Esophagus (tissue), 2 donors: ENCODE measurements around the gene KLK10. TPM values are rescaled to one million over a fixed set of nuclear protein-coding genes. Genes with fewer than 3 reads are reported as not detected.
"Not testable (repeated sequence)": the region's sequence is repeated elsewhere in the genome, so short reads cannot be mapped to it uniquely, and the experiment has no call there.

Source experiments
- H3K27ac ChIP-seq, 2 donors: one replicate each; pipeline ENCODE4 v1.5.1; 2013; ENCODE audit warnings: low read depth in 2 of 2, mild to moderate bottlenecking in 2 of 2, inconsistent platforms in 1 of 2, low read length in 1 of 2, moderate library complexity in 1 of 2
- H3K27me3 ChIP-seq, 2 donors: one replicate each; pipeline ENCODE4 v1.6.1; 2013; ENCODE audit warnings: low read length in 2 of 2, control low read depth in 1 of 2, mild to moderate bottlenecking in 1 of 2; ENCODE audit not compliant: insufficient read depth in 2 of 2, control insufficient read depth in 1 of 2
- H3K36me3 ChIP-seq, 2 donors: one replicate each; pipeline ENCODE4 v1.6.1; 2013; ENCODE audit warnings: low read length in 1 of 2; ENCODE audit not compliant: control insufficient read depth in 2 of 2, insufficient read depth in 2 of 2
- H3K4me1 ChIP-seq, 2 donors: one replicate each; pipeline ENCODE4 v1.6.1; 2013; ENCODE audit warnings: low read length in 1 of 2; ENCODE audit not compliant: control insufficient read depth in 2 of 2, insufficient read depth in 2 of 2
- H3K4me3 ChIP-seq, 2 donors: one replicate each; pipeline ENCODE4 v1.5.1; 2013; ENCODE audit warnings: low read length in 2 of 2, mild to moderate bottlenecking in 2 of 2, low read depth in 1 of 2, moderate library complexity in 1 of 2
- H3K9me3 ChIP-seq, 2 donors: one replicate each; pipeline ENCODE4 v1.6.1; 2013; ENCODE audit warnings: mild to moderate bottlenecking in 2 of 2, low read depth in 1 of 2, low read length in 1 of 2, moderate library complexity in 1 of 2; ENCODE audit not compliant: control insufficient read depth in 2 of 2, insufficient read depth in 1 of 2
- WGBS, 2 donors: extraction: QIAGEN DNeasy Blood & Tissue Kit; methylation state at CpG; one replicate each; pipeline ENCODE4 v1.1.7; 2013; 5-methylcytosine and 5-hydroxymethylcytosine counted together
- polyA plus RNA-seq, 2 donors: library from polyadenylated mRNA; stranded (reverse); fragments of 200-250 nt; gene quantifications; one replicate each; pipeline ENCODE4 v1.2.3, GENCODE V29; 2013
- donor health status: healthy with polysubstance abuse.
- donor health status: Bipolar disorder and iron deficiency.

The KLK10 gene
- polyA plus RNA-seq, 2 donors, result 223 to 304 TPM

DNA sequence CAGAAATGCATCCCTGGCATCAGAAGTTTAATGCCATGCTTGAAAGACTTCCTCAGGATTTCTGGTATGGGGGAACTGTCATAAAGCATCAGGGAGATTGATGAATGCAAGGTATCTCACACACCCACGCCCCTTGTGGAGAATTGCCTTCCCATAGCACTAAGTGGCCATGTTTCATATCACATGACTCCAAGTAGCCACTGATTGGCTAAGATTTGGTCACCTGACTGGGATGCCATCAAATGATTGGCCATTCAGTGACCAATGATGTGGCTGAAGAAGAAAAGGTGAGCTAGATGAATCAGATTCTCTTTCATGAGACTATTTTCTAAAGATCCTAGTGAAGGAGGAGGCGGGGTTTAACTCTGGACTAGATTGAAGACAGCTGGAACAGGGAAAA, 25.4 kb downstream of the KLK10 start:
- H3K4me1 ChIP-seq, result no peaks in the 10 kb centered on the region
- no peaks in the 10 kb centered on the region for H3K27me3 ChIP-seq
- WGBS, 2 donors, result 73 to 81% methylated on average over 2 of the region's 2 CpGs
- no peaks in the 10 kb centered on the region for H3K36me3 ChIP-seq
- no peak overlapping the region for H3K4me3 ChIP-seq
- H3K9me3 ChIP-seq, result no peaks in the 10 kb centered on the region
- no peak overlapping the region for H3K27ac ChIP-seq

DNA sequence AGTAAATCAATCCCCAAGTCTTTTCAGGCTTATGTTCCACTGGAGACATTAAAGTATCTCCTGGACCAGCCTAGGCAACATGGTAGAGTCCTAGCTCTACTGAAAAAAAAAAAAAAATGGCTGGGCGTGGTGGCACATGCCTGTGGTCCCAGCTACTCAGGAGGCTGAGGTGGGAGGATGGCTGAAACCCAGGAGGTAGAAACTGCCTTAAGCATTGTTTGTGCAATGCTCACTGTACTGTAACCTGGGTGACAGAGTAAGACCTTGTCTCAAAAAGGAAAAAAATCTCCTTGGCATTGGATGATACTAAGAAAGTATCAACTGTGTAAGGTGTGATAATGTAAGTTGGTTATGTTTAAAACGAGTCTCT, 26.9 kb downstream of the KLK10 start:
- no peaks in the 10 kb centered on the region for H3K27me3 ChIP-seq
- peak overlapping the region; percentile 30 to 44 for H3K27ac ChIP-seq
- WGBS, 2 donors, result 37 to 48% methylated on average over 2 of the region's 2 CpGs
- no peaks in the 10 kb centered on the region for H3K36me3 ChIP-seq
- H3K4me1 ChIP-seq, result no peaks in the 10 kb centered on the region
- no peak overlapping the region for H3K4me3 ChIP-seq
- no peaks in the 10 kb centered on the region for H3K9me3 ChIP-seq

GRCh38 chr19:50984416-50984815, 35.1 kb downstream of the KLK10 start:
- H3K36me3 ChIP-seq, H3K27me3 ChIP-seq, H3K4me3 ChIP-seq, H3K27ac ChIP-seq, H3K9me3 ChIP-seq, H3K4me1 ChIP-seq: not testable (repeated sequence)
- WGBS, 2 donors, result 80 to 82% methylated on average over 14 of the region's 14 CpGs

DNA sequence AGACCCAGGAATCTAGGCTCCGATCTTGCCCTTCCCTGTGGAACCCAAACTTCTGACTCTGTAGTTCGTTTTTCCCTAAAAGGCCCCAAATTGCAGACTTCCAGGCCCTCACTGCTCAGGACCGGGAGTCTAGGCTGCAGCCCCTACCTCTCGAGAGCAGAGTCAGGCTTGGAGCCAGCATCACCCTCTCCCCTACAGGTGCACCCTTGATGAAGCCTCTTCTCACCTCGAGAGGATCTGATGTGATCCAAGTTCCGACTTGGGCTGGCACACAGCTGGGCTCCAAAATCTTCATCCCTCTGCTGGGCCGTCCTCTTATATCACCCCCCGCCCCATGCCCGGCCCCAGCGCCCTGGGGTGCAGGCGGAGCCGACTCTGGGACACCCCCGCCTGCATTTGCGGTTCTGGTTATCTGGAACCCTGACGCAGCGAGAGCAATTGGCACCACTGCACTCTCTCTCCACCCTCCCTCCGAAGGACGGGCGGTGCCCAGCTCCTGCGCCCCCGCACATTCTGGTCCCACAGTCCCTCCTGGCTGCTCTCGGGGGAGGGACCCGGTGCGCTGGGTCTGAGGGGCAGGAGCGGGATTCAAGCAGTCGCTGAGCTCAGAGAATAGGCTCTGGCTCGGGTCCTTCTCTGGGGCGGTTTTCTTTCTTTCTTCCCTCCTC, 35.8 kb downstream of the KLK10 start, which contains the start of gene KLK7:
KLK7 (minus strand) TSS at position 293 of the 668 bp plus-strand sequence. CDS start 1,518 bp downstream, outside the sequence.
- Histone ChIP-seq H3K27me3 (no peaks in the 10 kb centered on the region), H3K4me1 (peaks cover 2 to 7% of the 10 kb centered on the region in 2 donors)
- 11 to 14% methylated on average over 28 of the region's 28 CpGs for WGBS, 2 donors

DNA sequence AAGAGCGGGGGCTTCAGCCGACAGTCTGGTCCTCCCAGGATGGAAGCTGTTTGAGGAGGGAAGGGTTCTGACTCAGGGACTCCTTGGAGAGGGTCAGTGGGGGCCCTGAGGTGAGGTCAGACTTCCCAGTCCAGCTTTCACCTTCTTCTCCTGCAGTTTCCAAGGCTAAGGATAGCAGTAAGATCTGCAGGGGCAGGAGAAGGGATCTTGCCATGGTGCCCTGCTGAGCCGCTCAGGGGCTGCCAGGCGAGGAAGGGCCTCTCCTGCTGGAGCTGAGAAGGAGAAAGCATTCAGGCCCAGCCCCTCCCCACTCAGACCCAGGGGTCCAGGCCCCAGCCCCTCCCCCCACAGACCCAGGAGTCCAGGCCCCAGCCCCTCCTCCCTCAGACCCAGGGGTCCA, 37.3 kb downstream of the KLK10 start:
- Histone ChIP-seq H3K4me3 (peak overlapping the region in 1 of 2 donors; percentile 25), H3K4me1 (peaks cover 2 to 10% of the 10 kb centered on the region in 2 donors), H3K27me3 (no peaks in the 10 kb centered on the region), H3K27ac (no peak overlapping the region), H3K36me3 (no peaks in the 10 kb centered on the region), H3K9me3 (no peaks in the 10 kb centered on the region)
- 77 to 86% methylated on average over 4 of the region's 4 CpGs for WGBS, 2 donors

More for the DNA sequence above, 35.8 kb downstream of the KLK10 start, which contains the start of gene KLK7:
- H3K9me3 ChIP-seq, result no peaks in the 10 kb centered on the region
- H3K4me3 ChIP-seq, result peak within 1 kb of the TSS; percentile 19 to 39
- H3K36me3 ChIP-seq, result no peaks in the 10 kb centered on the region
- peak within 1 kb of the TSS in 1 of 2 donors; percentile 36 for H3K27ac ChIP-seq

DNA sequence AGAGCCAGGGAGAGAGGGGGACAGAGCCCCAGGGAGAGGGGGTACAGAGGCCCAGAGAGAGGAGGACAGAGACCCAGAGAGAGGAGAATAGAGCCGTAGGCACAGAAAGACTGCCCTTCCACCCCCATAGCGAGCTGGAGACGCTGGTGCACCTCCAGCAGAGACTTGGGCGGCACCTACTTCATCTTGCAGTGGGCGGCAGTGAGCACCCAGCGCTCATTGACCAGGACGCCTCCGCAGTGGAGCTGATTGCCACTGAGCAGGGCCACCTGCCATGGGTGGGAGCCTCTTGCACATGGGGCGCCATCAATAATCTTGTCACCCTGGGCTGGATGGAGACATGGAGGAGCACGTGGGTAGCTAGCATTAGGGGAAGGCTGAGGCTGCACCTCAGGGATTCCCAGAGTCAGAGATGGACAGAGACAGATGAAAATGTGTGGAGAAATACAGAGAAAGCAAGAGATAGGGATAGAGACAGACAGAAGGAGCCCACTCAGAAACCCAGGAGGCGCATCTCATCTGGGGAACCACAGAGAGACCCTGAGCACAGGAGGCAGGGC, 37.8 kb downstream of the KLK10 start:
- no peaks in the 10 kb centered on the region for H3K36me3 ChIP-seq
- WGBS, 2 donors, result 47 to 71% methylated on average over 11 of the region's 11 CpGs
- peak overlapping the region; percentile 10 to 25 for H3K4me3 ChIP-seq
- H3K27me3 ChIP-seq, result no peaks in the 10 kb centered on the region
- no peaks in the 10 kb centered on the region for H3K9me3 ChIP-seq
- H3K4me1 ChIP-seq, result peaks cover 2 to 10% of the 10 kb centered on the region in 2 donors
- no peak overlapping the region for H3K27ac ChIP-seq

DNA sequence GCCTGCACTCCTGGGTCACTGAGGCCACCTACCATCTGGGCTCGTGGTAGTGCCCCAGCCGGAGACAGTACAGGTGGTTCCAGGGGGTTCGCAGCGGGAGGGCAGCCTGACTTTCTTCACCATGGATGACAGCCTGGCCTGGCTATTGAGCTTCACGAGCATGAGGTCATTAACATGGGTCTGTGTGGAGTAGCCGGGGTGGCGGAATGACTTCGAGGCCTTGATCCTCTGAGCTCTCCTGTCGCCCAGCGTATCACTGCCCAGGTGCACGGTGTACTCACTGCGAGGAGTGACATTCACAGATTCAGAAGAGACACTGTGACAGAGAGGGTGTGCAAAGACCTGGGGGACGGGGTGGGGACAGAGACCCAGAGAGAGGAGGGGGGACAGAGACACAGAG, 39.3 kb downstream of the KLK10 start:
- no peak overlapping the region for H3K4me3 ChIP-seq
- no peak overlapping the region for H3K27ac ChIP-seq
- peaks cover 2 to 15% of the 10 kb centered on the region in 2 donors for H3K4me1 ChIP-seq
- no peaks in the 10 kb centered on the region for H3K9me3 ChIP-seq
- no peaks in the 10 kb centered on the region for H3K27me3 ChIP-seq
- no peaks in the 10 kb centered on the region for H3K36me3 ChIP-seq
- WGBS, 2 donors, result 67 to 71% methylated on average over 13 of the region's 13 CpGs

GRCh38 chr19:50979758-50980157, 39.8 kb downstream of the KLK10 start:
- H3K9me3 ChIP-seq, result no peaks in the 10 kb centered on the region
- H3K4me3 ChIP-seq, result no peak overlapping the region
- no peaks in the 10 kb centered on the region for H3K27me3 ChIP-seq
- no peak overlapping the region for H3K27ac ChIP-seq
- no peaks in the 10 kb centered on the region for H3K36me3 ChIP-seq
- WGBS, 2 donors, result 47 to 56% methylated on average over 8 of the region's 8 CpGs
- H3K4me1 ChIP-seq, result peaks cover 2 to 15% of the 10 kb centered on the region in 2 donors

- peaks cover 2 to 14% of the 10 kb centered on the region in 2 donors for H3K4me1 ChIP-seq
- H3K27ac ChIP-seq, result peak overlapping the region in 1 of 2 donors; percentile 1
- 34 to 48% methylated on average over 5 of the region's 5 CpGs for WGBS, 2 donors
- H3K9me3 ChIP-seq, result no peaks in the 10 kb centered on the region
- H3K4me3 ChIP-seq, result no peak overlapping the region
- no peaks in the 10 kb centered on the region for H3K27me3 ChIP-seq
- H3K36me3 ChIP-seq, result no peaks in the 10 kb centered on the region
Observed at GRCh38 chr19:50978772-50979390, 40.6 kb downstream of the KLK10 start.
